LNCaP clone FGC (cell line): ENCODE measurements around the gene PCP4.

Experiments
- DNase-seq: peaks from one replicate; pipeline ENCODE4 v3.0.0-alpha.2; 2011; ENCODE audit warnings: low read depth
- H3K4me3 ChIP-seq: 2 replicates; pipeline ENCODE4 v1.5.1; 2011; ENCODE audit warnings: mild to moderate bottlenecking, low read depth, low read length, control low read depth
- CTCF ChIP-seq: IDR thresholded peaks from 2 replicates; pipeline ENCODE4 v1.5.1; 2012; ENCODE audit warnings: mild to moderate bottlenecking; ENCODE audit not compliant: control insufficient read depth, insufficient read depth; ENCODE audit errors: extremely low read depth

Gene PCP4

DNA sequence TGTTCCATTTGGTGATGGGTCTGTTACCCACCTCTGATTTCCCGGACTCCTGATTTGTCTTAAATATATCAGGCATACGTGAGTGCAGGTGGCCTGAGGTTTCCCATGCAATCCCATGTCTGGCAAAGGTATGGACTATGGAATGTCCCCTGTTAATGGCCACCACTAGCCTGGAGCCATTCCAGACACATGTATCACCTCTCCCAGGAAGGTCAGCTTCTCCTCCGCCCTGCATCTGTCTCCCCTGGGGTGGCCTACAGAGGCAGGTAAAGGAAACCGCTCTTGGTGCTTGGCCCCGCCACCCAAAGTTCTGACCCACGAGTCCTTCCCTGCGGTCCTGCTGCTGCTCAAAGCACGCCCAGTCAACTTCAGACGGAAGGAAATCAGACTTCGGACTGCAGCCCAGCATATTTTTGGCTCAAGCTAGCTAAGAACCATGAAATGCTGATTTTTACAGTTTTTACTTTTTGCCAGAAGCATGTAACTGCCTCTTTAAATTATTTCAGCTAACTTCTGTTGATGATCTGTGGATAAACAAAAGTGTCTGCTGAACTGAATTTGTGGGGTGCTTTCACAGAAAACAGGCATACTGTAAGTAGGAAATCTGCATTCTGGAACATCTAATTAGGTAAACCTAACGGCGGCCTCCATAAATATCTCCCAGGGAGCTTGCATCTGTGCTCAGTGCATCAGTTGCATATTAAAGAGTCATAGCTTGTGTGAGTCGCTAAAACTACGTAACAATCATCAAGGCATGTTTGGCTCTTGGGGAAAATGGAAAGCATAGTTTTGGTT, 105.9 kb downstream of the PCP4 start:
- H3K4me3 ChIP-seq, result no peak overlapping the region
- TF ChIP-seq CTCF, result no peak
- DNase-seq, result no peak

- no peak for DNase-seq
- H3K4me3 ChIP-seq, result no peak overlapping the region
- TF ChIP-seq CTCF, result no peak
These were observed 109.6 kb downstream of the PCP4 start for GRCh38 chr21:39976800-39977199.
